Activated CD8-positive, alpha-beta T cell treated with anti-CD3 and anti-CD28 coated beads, Interleukin-2, amount 10 ng/mL, durations not matched to agents 7 days and 5 days (primary cell): ENCODE measurements around the gene CACNB2. TPM values are rescaled to one million over a fixed set of nuclear protein-coding genes. Genes with fewer than 3 reads are reported as not detected.

Experiments
- ATAC-seq: fragments of 150-1000 bp; cut with Tn5 transposase; one replicate; pipeline ENCODE4 v1.10.0; 2021; ENCODE audit warnings: moderate library complexity
- CTCF ChIA-PET: fragments of 350-600 bp; sonication (Branson Sonifier 250); formaldehyde crosslinking; loops from one replicate; lab custom pipeline; 2021; ENCODE audit warnings: antibody characterized with exemption; lab: Charles Lee
- POLR2A ChIA-PET: fragments of 350-600 bp; sonication (Branson Sonifier 250); formaldehyde crosslinking; loops from one replicate; lab custom pipeline; 2021; ENCODE audit warnings: antibody characterized with exemption; lab: Charles Lee
- DNase-seq: peaks from one replicate; pipeline ENCODE4 v3.0.0-alpha.2; 2020
- H3K27ac Mint-ChIP-seq: one replicate; pipeline ENCODE4 v1.8.0; 2021; ENCODE audit warnings: mild to moderate bottlenecking, mixed read lengths
- H3K27me3 Mint-ChIP-seq: one replicate; pipeline ENCODE4 v1.8.0; 2021; ENCODE audit warnings: low read depth, mixed read lengths
- H3K36me3 Mint-ChIP-seq: one replicate; pipeline ENCODE4 v1.8.0; 2021; ENCODE audit warnings: low read depth, mixed read lengths
- H3K4me1 Mint-ChIP-seq: one replicate; pipeline ENCODE4 v1.8.0; 2021; ENCODE audit warnings: low read depth, mixed read lengths
- H3K4me3 Mint-ChIP-seq: one replicate; pipeline ENCODE4 v1.8.0; 2021; ENCODE audit warnings: mild to moderate bottlenecking, mixed read lengths
- H3K9me3 Mint-ChIP-seq: one replicate; pipeline ENCODE4 v1.8.0; 2022; ENCODE audit warnings: mixed read lengths; ENCODE audit not compliant: insufficient read depth
- total RNA-seq, 2 experiments: library from RNA; stranded (reverse); gene quantifications; one replicate each; pipeline ENCODE4 v1.2.3, GENCODE V29; 2021

CACNB2 gene
- not detected for total RNA-seq

DNA sequence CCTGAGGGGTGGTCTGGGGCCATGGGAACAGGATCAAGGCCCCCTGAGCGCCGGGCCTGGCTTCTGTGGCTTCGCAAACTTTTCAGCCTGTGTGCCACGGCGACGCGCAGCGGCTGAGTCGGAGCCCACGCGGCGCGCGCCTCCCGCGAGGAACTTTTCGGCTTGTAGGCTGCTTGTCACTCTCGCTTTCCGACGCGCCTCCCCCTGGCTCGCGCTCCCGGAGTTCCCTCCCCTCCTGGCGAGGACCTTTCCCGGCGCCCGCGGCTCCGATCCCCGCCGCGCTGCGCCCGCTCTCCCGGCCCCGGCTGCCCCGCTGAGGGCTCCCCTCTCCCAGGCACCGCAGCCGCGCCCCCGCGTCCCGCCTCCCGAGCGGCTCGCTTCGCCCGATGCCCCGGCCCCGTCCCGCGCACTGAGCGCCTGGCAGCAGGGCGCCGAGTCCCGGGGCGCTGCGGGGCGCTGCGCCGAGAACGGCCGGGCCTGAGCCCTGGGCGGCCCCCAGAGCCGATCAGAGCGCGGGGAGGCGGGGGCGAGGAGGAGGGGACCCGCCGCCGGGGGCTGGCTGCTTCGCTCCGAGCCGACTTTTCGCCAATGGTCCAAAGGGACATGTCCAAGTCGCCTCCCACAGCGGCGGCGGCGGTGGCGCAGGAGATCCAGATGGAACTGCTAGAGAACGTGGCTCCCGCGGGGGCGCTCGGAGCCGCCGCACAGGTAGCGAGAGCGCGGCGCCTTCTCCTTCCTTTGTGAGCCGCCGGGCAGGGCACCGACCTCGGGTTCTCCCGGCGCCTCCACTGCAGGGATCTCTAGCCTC, at the start of gene CACNB2:
Gene CACNB2 (plus strand): TSS at position 276 of the 808 bp plus-strand sequence.
- Mint-ChIP-seq H3K36me3 (no peaks in the 10 kb centered on the region), H3K27me3 (peaks cover 31% of the 10 kb centered on the region), H3K27ac (no peak within 1 kb of the TSS), H3K4me1 (no peaks in the 10 kb centered on the region), H3K9me3 (no peaks in the 10 kb centered on the region), H3K4me3 (no peak within 1 kb of the TSS)
- no peak for DNase-seq
- ATAC-seq = no peak
- ChIA-PET POLR2A (no interaction called here), CTCF (no interaction called here)

DNA sequence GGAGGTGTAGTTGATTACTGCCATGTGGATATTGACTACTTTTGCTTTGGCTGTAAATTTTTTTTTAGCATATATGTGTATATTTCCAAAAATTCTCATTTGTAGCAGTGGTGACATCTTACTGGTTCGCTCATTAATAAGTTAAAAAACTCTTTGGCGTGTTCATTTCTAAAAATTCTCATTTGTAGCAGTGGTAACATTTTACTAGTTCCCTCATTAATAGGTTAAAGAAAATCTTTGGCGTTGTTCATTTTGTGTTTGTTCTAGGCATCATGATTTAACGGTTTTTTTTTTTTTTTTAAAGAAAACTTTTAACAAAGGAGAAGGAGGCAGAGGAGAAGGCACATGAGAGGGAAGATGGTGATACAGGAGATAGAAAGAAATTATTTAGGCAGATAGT, 45.9 kb upstream of the CACNB2 start:
- DNase-seq = no peak
- Mint-ChIP-seq H3K36me3 (no peaks in the 10 kb centered on the region), H3K4me3 (no peak overlapping the region), H3K27me3 (no peaks in the 10 kb centered on the region), H3K9me3 (no peaks in the 10 kb centered on the region), H3K27ac (no peak overlapping the region), H3K4me1 (no peaks in the 10 kb centered on the region)
- ChIA-PET CTCF (no interaction called here), POLR2A (no interaction called here)
- no peak for ATAC-seq

GRCh38 chr10:18094793-18095192, 45.4 kb upstream of the CACNB2 start:
- no peak overlapping the region for H3K27ac Mint-ChIP-seq
- H3K27me3 Mint-ChIP-seq = no peaks in the 10 kb centered on the region
- DNase-seq = no peak
- POLR2A ChIA-PET = no interaction called here
- no peaks in the 10 kb centered on the region for H3K36me3 Mint-ChIP-seq
- ATAC-seq = no peak
- H3K4me3 Mint-ChIP-seq = no peak overlapping the region
- CTCF ChIA-PET = no interaction called here
- H3K9me3 Mint-ChIP-seq = no peaks in the 10 kb centered on the region
- H3K4me1 Mint-ChIP-seq = no peaks in the 10 kb centered on the region

DNA sequence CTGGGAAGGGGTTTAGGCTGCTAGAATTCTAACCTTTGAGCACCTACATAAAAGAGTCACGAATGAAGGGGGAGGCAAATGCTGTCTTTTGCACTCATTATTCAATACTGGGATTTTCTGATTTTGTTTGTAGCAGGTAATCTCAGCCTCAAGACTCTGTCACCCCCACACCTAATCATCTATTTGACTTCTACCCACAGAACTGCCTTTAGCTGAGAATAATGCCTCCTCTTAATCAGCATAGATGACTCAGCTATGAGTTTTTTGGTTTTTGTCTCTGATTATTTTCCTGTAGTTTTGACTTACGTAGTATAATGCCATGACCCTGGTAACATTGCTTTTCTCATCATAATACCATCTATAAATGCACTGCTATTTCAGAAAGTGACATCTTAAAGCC, 42.7 kb upstream of the CACNB2 start:
- no peaks in the 10 kb centered on the region for H3K9me3 Mint-ChIP-seq
- ATAC-seq (no peak), DNase-seq (no peak)
- no peak overlapping the region for H3K4me3 Mint-ChIP-seq
- no peaks in the 10 kb centered on the region for H3K36me3 Mint-ChIP-seq
- no peaks in the 10 kb centered on the region for H3K4me1 Mint-ChIP-seq
- POLR2A ChIA-PET = no interaction called here
- no peak overlapping the region for H3K27ac Mint-ChIP-seq
- H3K27me3 Mint-ChIP-seq = no peaks in the 10 kb centered on the region
- CTCF ChIA-PET = interaction anchor here (0.7 kb wide), 1 partner anchor 17 kb away, joined by 3 read pairs; no protein-coding TSS in a partner anchor

DNA sequence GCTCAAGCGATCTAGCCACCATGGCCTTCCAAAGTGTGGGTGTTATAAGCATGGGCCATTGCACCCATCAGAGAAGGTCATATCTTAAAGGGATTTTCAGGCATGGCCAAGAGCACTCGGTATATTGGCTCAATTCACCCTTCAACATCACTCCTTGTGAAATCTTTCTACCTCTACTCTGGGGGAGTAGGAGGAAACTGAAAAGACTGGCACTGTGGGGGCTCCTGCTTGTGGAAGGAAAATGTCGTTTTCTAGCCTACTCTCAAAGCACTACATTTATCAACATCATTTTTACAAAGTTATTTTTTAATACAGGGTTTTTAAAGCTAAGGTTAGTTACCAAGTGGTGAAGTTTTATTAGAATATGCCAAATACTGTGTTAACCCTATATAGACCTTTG, 42.0 kb upstream of the CACNB2 start:
- Mint-ChIP-seq H3K36me3 (no peaks in the 10 kb centered on the region), H3K27ac (no peak overlapping the region), H3K27me3 (no peaks in the 10 kb centered on the region), H3K9me3 (no peaks in the 10 kb centered on the region), H3K4me3 (no peak overlapping the region), H3K4me1 (no peaks in the 10 kb centered on the region)
- no peak for DNase-seq
- ChIA-PET POLR2A (no interaction called here), CTCF (interaction anchor here (0.7 kb wide), 1 partner anchor 18 kb away, joined by 3 read pairs; no protein-coding TSS in a partner anchor)
- no peak for ATAC-seq

GRCh38 chr10:18099415-18099814, 40.8 kb upstream of the CACNB2 start:
- ChIA-PET POLR2A (no interaction called here), CTCF (interaction anchor here (1.2 kb wide), 1 partner anchor 15 kb away, joined by 3 read pairs; no protein-coding TSS in a partner anchor)
- Mint-ChIP-seq H3K4me1 (no peaks in the 10 kb centered on the region), H3K27me3 (no peaks in the 10 kb centered on the region), H3K36me3 (no peaks in the 10 kb centered on the region), H3K9me3 (no peaks in the 10 kb centered on the region), H3K4me3 (no peak overlapping the region), H3K27ac (no peak overlapping the region)
- DNase-seq (no peak), ATAC-seq (no peak)

DNA sequence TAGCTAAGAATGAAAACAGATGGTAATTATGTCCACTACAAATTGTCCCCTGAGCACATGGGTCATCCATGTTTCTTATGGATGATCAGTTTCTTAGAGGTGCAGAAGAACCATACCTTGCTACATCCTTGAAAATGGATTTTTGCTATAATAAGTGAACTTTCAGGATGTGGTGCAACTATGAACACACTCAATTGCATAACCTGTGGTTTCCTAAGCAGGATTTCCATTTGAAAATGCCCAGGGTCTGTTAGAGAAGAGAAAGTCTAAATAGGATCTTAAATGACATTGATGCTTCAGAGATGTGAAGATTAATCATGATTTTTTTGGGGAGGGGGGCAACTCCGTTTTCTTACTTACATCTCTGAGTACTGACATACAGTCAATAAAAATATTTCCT, 39.6 kb upstream of the CACNB2 start:
- H3K9me3 Mint-ChIP-seq = no peaks in the 10 kb centered on the region
- no peak overlapping the region for H3K27ac Mint-ChIP-seq
- H3K4me1 Mint-ChIP-seq = no peaks in the 10 kb centered on the region
- DNase-seq = no peak
- ATAC-seq = no peak
- ChIA-PET CTCF (interaction anchor here (1.2 kb wide), 1 partner anchor 13 kb away, joined by 3 read pairs; no protein-coding TSS in a partner anchor), POLR2A (no interaction called here)
- H3K4me3 Mint-ChIP-seq = no peak overlapping the region
- H3K27me3 Mint-ChIP-seq = no peaks in the 10 kb centered on the region
- H3K36me3 Mint-ChIP-seq = no peaks in the 10 kb centered on the region

DNA sequence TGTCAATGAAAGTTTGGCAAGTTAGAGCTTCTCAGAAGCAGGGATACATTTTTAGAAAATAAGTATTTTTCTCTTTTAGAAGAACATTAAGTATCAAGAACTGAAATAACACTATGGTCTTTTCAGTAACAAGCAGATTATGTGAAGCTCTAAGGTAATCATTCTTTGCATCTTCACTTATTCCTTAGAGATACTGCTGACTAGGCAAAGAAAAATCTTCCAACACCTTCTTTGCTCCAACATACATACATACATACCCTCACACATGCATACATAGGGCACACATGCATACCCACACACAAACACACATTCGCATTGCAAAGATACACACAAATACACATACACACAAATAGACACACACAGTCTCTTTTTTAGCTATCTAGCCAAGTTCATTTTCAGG, 37.8 kb upstream of the CACNB2 start:
- H3K27ac Mint-ChIP-seq = no peak overlapping the region
- CTCF ChIA-PET = no interaction called here
- ATAC-seq (no peak), DNase-seq (no peak)
- POLR2A ChIA-PET = no interaction called here
- no peaks in the 10 kb centered on the region for H3K4me1 Mint-ChIP-seq
- no peak overlapping the region for H3K4me3 Mint-ChIP-seq
- no peaks in the 10 kb centered on the region for H3K36me3 Mint-ChIP-seq
- H3K27me3 Mint-ChIP-seq = no peaks in the 10 kb centered on the region
- H3K9me3 Mint-ChIP-seq = no peaks in the 10 kb centered on the region

DNA sequence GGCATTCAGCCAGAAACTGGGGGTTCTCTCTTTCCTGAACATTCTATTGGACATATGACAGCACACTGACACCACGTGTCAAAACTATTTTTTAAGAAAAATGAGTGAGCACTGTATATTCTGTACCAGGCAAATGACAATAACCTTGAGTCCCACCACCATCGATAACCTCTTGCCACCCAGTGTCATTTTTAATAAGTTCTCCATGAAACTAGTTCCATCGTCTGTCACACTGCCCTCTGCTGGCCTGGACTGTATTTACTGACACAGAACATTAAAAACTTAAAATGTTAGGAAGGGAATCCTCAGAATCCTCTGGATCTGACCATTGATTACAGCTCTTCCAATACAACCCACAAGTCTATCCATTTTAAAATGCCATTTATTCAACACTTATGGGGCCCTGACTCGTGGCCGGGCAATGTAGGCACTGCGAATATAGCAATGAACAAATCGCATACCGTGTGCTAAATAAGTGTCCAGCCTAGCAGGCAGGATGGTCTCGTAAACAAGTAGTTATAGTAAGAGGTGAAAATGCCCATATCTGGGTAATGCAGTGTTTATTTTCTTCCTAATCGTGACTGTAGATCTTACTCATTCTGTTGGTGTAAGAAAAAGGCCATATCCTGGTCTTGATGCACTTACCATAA, 35.9 kb upstream of the CACNB2 start:
- POLR2A ChIA-PET = no interaction called here
- peak; percentile 59 for DNase-seq
- H3K4me3 Mint-ChIP-seq = no peak overlapping the region
- no peak overlapping the region for H3K27ac Mint-ChIP-seq
- no peaks in the 10 kb centered on the region for H3K4me1 Mint-ChIP-seq
- CTCF ChIA-PET = no interaction called here
- H3K36me3 Mint-ChIP-seq = no peaks in the 10 kb centered on the region
- no peaks in the 10 kb centered on the region for H3K9me3 Mint-ChIP-seq
- ATAC-seq = no peak
- no peaks in the 10 kb centered on the region for H3K27me3 Mint-ChIP-seq

GRCh38 chr10:18109341-18109870, 30.8 kb upstream of the CACNB2 start:
- POLR2A ChIA-PET = no interaction called here
- no peak for DNase-seq
- CTCF ChIA-PET = no interaction called here
- ATAC-seq = no peak
- H3K4me3 Mint-ChIP-seq = no peak overlapping the region
- H3K4me1 Mint-ChIP-seq = no peaks in the 10 kb centered on the region
- H3K27ac Mint-ChIP-seq = no peak overlapping the region
- no peaks in the 10 kb centered on the region for H3K36me3 Mint-ChIP-seq
- H3K27me3 Mint-ChIP-seq = no peaks in the 10 kb centered on the region
- H3K9me3 Mint-ChIP-seq = no peaks in the 10 kb centered on the region

DNA sequence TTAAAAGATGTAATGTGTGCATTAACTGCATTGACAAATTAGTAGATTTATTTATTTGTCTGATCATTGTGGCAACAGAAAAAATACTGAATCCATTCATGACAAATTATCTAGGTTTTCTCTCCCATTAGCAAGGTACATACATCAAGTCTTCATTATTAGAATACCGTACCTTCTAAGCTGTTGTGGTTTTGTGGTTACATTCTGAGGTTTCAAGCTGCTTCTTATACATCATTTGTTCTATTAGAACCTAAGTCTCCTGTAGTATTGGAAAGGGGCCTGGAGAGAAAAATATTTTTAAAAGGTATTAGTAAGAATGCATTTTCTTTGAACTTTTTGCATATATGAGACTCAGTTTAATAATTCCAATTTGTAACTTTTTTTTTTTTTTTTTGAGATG, 26.3 kb upstream of the CACNB2 start:
- no peak for DNase-seq

GRCh38 chr10:18117276-18117675, 22.9 kb upstream of the CACNB2 start:
- CTCF ChIA-PET = no interaction called here

More for the DNA sequence above, 26.3 kb upstream of the CACNB2 start:
- H3K4me1 Mint-ChIP-seq = no peaks in the 10 kb centered on the region
- H3K9me3 Mint-ChIP-seq = no peaks in the 10 kb centered on the region
- no peak for ATAC-seq
- ChIA-PET CTCF (interaction anchor here (0.9 kb wide), 1 partner anchor 14 kb away, joined by 3 read pairs; no protein-coding TSS in a partner anchor), POLR2A (no interaction called here)
- H3K36me3 Mint-ChIP-seq = no peaks in the 10 kb centered on the region
- H3K27me3 Mint-ChIP-seq = no peaks in the 10 kb centered on the region
- H3K4me3 Mint-ChIP-seq = no peak overlapping the region
- no peak overlapping the region for H3K27ac Mint-ChIP-seq

More at GRCh38 chr10:18117276-18117675, 22.9 kb upstream of the CACNB2 start:
- Mint-ChIP-seq H3K36me3 (no peaks in the 10 kb centered on the region), H3K27me3 (no peaks in the 10 kb centered on the region), H3K4me3 (no peak overlapping the region), H3K9me3 (no peaks in the 10 kb centered on the region), H3K4me1 (no peaks in the 10 kb centered on the region), H3K27ac (no peak overlapping the region)
- POLR2A ChIA-PET = no interaction called here
- ATAC-seq (no peak), DNase-seq (no peak)
